Stimulated activated CD8-positive, alpha-beta memory T cell treated with anti-CD3 and anti-CD28 coated beads, Interleukin-7, amount 100 ng/mL, for 24 hours (primary cell): ENCODE results near the gene GOSR1.
"Not testable (repeated sequence)": the region's sequence is repeated elsewhere in the genome, so short reads cannot be mapped to it uniquely, and the experiment has no call there.

Experiments
- DNase-seq: peaks from one replicate; pipeline ENCODE4 v3.0.0-alpha.2; 2020; ENCODE audit warnings: low read depth

Gene GOSR1

DNA sequence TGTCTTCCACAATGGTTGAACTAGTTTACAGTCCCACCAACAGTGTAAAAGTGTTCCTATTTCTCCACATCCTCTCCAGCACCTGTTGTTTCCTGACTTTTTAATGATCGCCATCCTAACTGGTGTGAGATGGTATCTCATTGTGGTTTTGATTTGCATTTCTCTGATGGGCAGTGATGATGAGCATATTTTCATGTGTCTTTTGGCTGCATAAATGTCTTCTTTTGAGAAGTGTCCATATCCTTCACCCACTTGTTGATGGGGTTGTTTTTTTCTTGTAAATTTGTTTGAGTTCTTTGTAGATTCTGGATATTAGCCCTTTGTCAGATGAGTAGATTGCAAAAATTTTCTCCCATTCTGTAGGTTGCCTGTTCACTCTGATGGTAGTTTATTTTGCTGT, 84.6 kb downstream of the GOSR1 start:
- DNase-seq: not testable (repeated sequence)

GRCh38 chr17:30563131-30563904, 86.1 kb downstream of the GOSR1 start:
- not testable (repeated sequence) for DNase-seq

DNA sequence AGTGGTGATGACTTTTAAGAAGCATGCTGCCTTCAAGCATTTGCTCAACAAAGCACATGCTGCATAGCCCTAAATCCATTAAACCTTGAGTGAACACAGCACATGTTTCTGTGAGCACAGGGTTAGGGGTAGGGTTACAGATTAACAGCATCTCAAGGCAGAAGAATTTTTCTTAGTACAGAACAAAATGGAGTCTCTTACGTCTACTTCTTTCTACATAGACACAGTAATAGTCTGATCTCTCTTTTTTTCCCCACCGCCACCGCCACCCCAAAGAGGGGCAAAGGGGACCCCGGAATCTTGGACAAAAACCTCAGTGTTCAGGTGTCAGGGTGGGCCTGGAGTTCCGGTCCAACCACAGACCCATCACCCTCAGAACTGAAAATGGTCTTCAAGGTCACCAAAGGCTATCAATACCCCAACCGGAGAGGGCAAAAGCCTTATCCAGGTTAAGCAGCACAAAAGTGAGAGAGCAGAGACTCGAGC, 86.7 kb downstream of the GOSR1 start:
- not testable (repeated sequence) for DNase-seq

DNA sequence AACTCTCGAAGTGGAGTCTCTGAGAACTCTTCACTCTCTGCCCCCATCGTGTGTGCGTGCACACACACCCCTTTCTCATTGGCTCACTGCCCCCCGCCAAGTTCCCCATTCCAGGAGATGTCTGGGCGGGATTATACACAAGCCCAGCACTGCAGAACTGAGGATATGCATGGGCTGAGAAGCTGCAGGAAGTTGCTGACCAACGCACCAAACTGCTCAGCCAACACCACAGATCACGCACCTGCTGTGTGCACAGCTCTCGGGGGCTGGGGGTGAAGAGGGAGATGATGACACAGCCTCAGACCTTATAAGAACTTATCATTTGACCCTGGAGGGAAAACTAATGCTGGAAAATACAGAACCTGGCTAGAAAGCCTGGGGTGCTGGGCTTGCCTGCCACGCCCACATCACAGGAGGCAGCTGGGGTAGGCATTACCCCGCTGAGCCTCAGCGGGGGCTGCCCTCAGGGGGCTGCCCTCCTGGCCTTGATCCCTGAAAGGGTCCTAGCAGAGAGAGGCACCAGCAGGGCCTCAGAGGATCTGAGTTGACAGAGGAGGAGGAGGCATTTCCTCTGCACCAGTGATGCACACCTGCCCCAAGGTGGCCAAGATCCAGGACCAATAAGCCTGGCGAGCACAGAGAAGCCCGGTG, 87.3 kb downstream of the GOSR1 start:
- DNase-seq: not testable (repeated sequence)

DNA sequence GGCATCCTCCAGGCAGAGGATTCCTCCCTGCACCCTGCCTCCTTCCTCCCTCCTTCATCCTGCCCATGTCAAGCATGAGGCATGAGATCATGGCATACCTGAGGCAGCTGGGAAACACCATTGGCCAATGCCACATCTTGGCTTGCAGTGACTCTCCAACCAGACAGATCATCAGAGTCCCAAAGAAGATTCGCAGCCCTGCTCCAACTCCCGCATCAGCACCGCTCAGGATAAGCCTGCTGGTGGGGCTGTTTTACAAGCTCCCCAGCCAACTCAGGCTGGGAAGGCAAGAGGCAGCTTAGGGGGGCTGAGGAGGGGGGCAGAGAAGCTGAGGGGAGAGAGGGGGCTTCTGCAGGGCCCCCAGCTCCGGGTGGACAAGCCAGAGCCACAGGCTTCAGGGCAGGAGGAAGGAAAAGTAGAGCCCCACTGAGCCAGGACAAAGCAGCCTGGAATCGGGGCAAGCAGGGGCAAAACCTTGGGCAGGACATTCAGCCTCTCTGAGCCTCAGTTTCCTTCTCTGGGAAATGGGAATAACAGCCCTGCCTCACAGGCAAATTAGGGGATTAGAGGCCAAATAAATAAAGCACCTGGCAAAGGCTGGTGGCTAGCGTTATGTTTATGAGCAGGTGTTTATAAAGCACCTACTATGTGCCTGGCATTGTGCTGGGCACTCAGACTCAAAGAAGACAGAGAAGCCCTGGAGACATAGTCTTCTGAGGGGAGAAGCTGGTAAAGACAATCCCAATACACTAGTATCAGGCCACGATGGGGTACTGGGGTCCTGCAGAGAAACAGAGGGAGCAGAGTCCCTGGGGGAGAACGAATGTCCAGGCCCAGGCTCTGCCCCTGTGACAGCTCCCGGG, 88.1 kb downstream of the GOSR1 start:
- DNase-seq: no peak

DNA sequence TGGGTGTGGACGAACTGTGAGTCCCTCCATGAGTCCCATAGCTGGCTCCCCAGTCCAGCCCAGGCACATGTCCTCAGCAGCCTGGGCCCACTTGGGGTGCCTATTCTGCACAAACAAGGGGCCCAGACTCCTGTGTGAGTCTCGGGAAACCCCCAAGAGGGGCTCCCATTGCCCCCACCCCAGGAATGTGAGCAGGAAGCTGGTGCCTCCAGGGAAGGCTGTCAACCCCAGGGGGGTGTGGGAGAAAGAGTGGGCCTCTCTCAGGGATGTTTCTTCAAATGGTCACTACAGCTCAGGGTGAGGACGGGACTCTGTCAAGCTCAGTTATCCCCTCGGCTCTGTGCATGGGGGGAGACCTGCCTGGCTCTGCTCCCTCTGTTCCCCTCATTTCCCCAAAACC, 88.9 kb downstream of the GOSR1 start:
- not testable (repeated sequence) for DNase-seq

DNA sequence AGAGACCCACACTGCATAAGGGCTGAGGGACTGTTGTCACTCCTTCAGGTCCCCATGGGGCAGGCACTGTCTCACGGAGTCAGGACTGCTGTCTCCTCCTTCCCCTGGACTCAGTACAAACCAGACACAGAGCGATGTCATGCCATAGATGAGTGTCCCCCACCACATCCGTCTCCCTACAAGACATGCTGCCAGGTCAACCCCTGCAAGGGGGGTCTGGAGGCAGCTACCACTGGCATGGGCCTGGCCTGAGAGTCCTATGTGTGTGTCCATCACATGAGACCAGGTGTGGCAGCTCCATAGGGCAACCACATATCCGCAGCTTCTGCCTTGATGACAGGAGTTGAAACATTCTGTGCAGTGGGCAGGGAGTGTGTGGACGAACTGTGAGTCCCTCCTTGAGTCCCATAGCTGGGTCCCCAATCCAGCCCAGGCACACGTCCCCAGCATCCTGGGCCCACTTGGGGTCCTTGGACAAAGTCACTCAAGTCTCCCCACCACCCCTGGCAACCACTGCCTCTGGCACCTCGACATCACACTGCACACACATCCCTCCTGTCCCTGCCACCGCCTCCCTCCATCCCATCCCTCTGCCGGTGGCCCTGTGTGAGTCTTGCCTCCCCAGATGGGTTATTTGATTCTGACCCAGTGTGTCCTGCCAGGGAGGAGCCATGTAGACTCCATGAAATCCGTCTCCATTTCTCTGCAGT, 89.5 kb downstream of the GOSR1 start:
- DNase-seq: not testable (repeated sequence)

DNA sequence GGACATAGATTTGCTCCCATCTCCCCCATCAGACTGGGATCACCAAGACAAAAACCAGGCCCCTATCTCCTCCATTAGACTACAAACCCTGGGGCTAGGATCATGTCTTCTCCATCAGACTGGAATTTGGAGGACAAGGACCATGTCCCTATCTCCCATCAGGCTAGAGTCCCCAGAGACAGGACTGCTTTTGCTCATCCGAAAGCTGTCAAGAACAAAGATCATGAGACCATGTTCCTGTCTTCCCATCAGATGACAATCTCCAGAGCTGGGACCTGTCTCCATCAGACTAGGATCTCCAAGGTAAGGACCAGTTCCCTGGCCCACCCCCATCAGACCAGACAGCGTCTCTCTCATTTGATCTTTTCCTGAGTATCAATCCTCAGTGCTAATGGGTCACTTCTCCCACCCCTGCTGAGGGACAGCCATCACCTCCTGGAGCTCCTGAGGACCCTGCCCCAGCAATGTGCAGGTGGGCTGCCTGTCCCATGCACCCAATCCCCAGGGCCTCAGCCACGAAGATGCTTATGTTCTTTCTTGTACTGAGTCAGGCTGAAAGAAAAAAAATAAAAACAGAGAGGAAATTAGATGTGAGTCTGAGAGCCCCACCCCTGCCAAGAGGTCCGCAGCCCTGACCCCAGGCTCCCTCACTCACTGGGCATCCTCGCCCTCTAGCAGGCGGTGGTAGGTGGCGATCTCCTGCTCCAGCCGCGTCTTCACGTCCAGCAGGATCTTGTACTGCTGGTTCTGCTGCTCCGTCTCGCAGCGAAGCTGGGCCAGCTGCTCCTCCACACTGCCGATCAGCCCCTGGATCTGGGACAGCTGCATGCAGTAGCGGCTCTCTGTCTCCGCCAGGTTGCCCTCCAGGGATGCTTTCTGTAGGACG, 90.3 kb downstream of the GOSR1 start:
- DNase-seq: no peak

- DNase-seq: no peak
Measured at GRCh38 chr17:30568117-30568430, 90.9 kb downstream of the GOSR1 start.

DNA sequence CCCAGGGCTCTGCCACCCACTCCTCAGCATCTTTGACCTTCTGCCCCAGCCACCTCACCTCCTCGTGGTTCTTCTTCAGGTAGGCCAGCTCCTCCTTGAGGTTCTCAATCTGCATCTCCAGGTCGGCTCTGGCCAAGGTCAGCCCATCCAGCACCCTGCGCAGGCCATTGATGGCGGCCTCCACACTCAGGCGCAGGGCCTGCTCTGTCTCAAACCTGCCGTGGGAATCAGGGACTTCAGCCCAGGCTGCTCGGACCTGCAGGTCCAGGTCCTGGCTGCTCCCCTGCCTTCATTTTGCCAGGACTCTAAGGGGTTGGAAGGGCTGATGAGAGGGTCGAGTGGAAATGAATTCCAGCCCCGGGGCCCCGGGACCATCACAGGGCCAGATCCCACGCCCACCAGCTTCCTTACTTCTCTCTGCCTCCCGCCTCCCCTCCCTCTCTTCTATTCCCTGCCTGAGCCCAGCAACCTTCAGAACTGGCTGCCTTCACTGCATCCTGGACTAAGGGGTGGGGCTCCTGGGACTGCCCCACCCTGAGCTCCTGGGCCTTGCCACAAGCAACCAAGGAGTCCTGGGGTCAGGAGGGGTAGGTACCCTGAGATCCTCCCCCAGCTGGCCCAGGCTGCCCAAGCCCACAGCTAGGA, 92.4 kb downstream of the GOSR1 start:
- DNase-seq: not testable (repeated sequence)

DNA sequence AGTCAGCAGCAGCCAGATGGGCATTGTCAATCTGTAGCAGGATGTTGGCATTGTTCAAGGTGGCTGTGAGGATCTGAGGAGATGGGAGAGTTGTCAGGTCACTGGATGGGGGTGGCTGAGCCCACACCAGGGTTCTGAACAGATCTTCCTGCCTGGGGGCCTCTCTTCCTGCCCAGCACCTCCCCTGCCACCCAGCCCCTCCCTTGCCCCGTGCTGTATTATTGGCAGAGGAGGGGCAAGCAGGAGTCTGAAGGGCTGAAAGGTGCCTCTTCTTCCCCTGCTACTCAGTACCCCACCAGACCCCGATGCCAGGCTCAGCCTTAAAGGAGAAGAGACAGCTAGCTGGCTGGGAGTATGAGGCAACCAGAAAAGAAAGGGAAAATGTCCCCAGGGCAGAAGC, 93.0 kb downstream of the GOSR1 start:
- no peak for DNase-seq

DNA sequence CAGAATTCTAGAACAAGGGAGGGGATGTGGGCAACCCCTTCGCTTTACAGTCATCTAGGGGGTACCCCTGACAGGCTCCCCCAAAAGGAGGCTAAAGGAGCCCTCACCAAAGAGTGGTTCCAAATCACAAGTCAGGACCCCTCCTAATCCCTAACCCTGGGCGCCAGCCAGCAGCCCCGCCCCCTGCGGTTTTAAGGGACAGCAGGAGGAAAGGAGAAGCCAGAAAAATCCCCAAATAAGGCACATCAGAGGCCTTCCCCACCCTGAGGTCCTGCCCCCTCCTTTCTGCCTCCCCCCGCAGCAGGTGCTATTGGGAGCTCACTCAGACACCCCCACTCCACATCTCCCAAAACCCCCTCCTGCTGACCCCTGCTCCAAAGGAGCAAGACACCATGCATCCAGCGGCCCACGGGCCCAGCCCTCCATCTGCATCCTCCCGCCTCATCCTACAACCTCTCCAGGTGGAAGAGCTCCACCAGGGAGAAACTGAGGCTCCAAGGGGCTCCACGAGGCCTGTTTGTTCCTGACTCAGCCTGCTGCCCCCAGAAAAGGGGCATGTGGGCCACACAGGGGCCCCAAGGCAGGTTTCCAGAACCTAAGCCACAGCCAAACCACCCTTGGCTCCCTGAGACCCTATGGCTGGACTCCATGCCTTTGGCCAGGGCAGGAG, 93.5 kb downstream of the GOSR1 start:
- no peak for DNase-seq

GRCh38 chr17:30571404-30571803, 94.2 kb downstream of the GOSR1 start:
- not testable (repeated sequence) for DNase-seq

DNA sequence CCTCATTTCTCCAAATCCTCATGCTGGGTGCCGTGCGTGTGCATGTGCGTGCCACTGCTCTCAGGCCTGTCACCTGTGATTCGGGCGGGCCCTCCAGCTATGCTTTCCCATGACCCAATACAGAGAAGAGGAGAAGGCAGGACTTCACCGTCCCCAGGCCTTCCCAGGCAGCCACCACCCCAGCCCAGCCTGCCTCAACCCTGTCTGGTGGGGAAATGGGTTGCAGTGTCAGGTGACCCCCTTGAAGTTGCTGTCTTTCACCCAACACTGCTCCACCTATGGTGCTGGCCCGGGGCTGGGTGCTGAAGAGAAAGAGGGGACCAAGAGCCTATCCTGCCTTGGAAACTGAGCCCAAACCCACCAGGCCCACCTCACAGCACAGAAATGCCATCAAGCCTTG, 94.7 kb downstream of the GOSR1 start:
- DNase-seq: no peak

DNA sequence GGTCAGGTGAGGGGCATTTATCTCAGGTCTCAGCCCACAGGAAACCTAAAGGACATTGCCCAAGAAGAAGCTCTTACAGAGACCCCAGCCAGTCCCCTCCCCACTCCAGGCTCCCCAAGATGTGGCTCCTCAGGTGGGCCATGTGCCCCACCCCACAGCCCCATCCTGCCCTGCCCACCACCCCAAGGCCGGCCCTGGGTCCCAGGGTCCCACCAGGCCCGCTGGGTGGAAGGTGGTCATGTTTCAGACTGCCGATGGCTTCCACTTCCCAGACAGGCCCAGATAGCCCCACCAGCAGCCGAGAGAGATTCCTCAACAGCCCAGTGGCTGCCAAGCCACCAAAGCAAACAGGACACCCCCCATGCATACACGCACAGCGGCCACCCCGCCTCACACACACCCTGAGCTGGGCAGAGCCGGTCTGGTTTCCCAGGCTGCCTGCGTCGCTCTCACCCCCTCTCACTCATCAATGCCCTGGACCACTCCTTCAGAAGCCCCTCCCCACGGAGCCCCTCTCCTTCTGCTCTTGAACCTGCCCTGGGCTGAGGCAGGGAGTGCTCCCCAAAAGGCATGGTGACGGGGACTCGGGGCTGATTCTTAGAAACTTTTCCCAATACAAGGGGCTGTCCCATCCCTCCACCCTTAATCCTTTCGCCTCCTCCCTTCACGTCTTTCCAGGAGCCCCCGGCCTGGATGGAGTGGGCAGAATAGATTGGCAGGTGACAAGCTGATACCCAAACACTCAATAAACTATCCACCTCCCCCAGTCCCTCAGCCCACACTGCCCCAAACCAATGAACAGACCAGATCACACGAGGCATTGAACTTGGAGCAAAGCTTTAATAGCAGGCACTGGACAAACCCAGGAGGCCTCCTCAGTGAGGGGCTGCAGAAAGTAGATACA, 95.7 kb downstream of the GOSR1 start:
- not testable (repeated sequence) for DNase-seq

- no peak for DNase-seq
Measured at GRCh38 chr17:30573603-30574175, 96.5 kb downstream of the GOSR1 start.

DNA sequence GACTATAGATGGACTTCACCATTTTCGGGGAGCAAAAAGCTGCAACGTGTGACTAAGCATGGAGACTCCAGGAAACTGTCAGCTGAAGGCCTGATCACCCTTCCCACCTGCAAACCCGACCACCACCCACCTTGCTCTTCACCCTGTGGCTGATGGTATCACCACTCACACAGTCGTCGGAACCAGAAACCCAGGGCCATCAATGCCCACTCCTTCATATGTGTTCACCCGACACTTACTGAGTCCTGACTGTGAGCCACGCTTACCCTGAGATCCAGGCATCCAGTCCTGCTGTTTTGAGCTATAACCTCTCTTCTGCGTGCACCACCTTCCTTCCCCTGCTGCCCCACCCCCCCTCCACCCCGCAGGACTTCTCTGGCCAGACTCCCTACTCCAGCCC, 97.1 kb downstream of the GOSR1 start:
- DNase-seq: not testable (repeated sequence)

GRCh38 chr17:30574806-30575205, 97.6 kb downstream of the GOSR1 start:
- not testable (repeated sequence) for DNase-seq
